HUES64 (cell line): ENCODE data around the gene LRRC40.
"Not testable (repeated sequence)": the region's sequence is repeated elsewhere in the genome, so short reads cannot be mapped to it uniquely, and the experiment has no call there.

Experiments used
- H3K27ac ChIP-seq: 2 replicates; pipeline ENCODE4 v1.7.0; 2013; ENCODE audit warnings: low read depth, low read length, inconsistent platforms
- H3K27me3 ChIP-seq: 2 replicates; pipeline ENCODE4 v1.6.1; 2013; ENCODE audit warnings: mild to moderate bottlenecking, low read length; ENCODE audit not compliant: insufficient read depth
- H3K36me3 ChIP-seq: 2 replicates; pipeline ENCODE4 v1.6.1; 2013; ENCODE audit warnings: mild to moderate bottlenecking, low read length; ENCODE audit not compliant: insufficient read depth
- H3K4me1 ChIP-seq: 2 replicates; pipeline ENCODE4 v1.6.1; 2013; ENCODE audit warnings: mild to moderate bottlenecking, low read length, moderate library complexity; ENCODE audit not compliant: insufficient read depth
- H3K4me3 ChIP-seq: 2 replicates; pipeline ENCODE4 v1.5.1; 2013; ENCODE audit warnings: mild to moderate bottlenecking, low read length, moderate library complexity
- H3K9ac ChIP-seq: 2 replicates; pipeline ENCODE4 v1.6.1; 2013; ENCODE audit warnings: mild to moderate bottlenecking, low read depth, low read length
- H3K9me3 ChIP-seq: 2 replicates; pipeline ENCODE4 v1.6.1; 2013; ENCODE audit warnings: low read depth, low read length; ENCODE audit not compliant: insufficient read depth
- WGBS: fragments of 150-250, 120-280 bp; methylation state at CpG from one replicate; pipeline ENCODE4 v1.1.7; 2013; ENCODE audit warnings: missing lambda C conversion rate; 5-methylcytosine and 5-hydroxymethylcytosine counted together

LRRC40 gene

DNA sequence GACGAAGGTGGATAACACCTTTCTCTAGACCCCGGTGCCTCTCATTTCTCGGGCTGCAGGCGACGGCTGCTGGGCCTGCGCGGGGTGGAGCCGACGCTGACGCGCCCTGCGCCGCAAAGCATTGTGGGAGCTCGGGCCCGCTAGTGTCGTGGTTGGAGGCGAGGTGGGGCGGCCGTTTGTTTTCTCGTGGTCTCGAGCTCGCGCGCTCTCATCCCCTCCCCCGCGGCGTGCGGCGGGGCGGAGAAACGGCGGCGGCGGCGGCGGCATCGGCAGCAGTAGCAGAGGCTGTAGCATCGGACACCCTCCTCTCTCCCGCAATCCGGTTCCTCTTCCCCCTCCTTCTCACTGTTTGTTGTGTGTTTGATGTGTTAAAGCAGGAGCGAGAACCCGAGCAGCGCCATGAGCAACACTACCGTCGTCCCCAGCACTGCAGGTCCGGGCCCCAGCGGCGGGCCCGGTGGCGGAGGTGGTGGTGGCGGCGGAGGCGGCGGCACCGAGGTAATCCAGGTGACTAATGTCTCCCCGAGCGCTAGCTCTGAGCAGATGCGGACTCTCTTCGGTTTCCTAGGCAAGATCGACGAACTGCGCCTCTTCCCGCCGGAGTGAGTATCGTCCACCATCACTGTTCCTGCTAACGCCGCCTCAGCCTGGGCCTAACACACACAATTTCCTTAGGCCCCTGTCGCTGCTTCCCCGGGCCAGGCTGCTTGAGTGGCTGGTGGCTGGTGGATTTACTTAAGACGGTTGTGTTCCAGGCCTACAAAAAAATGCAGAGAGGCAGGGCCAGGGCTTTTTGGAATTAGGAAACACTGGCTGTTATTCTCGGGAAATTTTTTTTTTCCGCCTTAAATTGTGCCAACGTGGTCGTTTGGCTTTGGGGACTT lies 16.1 kb upstream of the LRRC40 start, which contains the start of gene SRSF11:
TSS of gene SRSF11 (plus strand) at position 143 of the 884 bp plus-strand sequence. CDS start at position 400, 257 bp downstream.
- H3K4me1 ChIP-seq = peaks cover 23% of the 10 kb centered on the region
- H3K9ac ChIP-seq = peak within 1 kb of the TSS; percentile 99
- peak within 1 kb of the TSS; percentile 98 for H3K4me3 ChIP-seq
- H3K9me3 ChIP-seq = no peaks in the 10 kb centered on the region
- WGBS = under 1% methylated on average over 71 of the region's 74 CpGs
- peak within 1 kb of the TSS; percentile 99 for H3K27ac ChIP-seq
- H3K27me3 ChIP-seq = no peaks in the 10 kb centered on the region
- H3K36me3 ChIP-seq = peaks cover 48% of the 10 kb centered on the region

DNA sequence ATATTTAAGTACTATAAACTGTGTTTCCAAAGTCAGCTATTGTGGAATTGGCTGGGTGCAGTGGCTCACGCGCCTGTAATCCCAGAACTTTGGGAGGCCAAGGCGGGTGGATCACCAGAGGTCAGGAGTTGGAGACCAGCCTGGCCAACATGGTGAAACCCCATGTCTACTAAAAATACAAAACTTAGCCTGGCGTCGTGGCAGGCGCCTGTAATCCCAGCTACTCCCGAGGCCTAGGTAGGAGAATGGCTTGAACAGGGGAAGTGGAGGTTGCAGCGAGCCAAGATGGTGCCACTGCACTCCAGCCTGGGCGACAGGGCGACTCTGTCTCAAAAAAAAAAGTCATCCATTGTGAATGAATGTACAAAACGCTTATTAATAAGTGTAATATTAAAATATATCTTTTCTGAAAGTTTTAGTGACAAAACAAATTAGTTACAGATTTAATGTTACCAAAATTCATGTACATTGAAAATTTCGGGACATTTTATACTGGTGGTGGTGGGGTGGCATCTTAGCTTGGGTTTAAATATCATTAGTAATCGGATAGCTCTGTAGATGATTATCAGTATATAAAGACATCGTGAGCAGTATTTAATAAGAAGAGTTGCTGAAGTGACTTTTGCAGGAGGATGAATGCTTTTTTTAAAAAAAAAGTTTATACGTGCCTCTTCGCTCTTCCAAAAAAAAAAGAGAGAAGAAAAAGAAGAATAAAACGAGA lies 15.3 kb upstream of the LRRC40 start:
- H3K27ac ChIP-seq = peak overlapping the region; percentile 99
- 65% methylated on average over 16 of the region's 17 CpGs for WGBS
- H3K9ac ChIP-seq = peak overlapping the region; percentile 99
- H3K4me1 ChIP-seq = peaks cover 23% of the 10 kb centered on the region
- no peaks in the 10 kb centered on the region for H3K9me3 ChIP-seq
- peak overlapping the region; percentile 98 for H3K4me3 ChIP-seq
- H3K36me3 ChIP-seq = peaks cover 47% of the 10 kb centered on the region
- no peaks in the 10 kb centered on the region for H3K27me3 ChIP-seq

- Histone ChIP-seq H3K9ac (no peak overlapping the region), H3K36me3 (peaks cover 47% of the 10 kb centered on the region), H3K4me3 (no peak overlapping the region), H3K9me3 (no peaks in the 10 kb centered on the region), H3K27me3 (no peaks in the 10 kb centered on the region), H3K27ac (no peak overlapping the region), H3K4me1 (peaks cover 23% of the 10 kb centered on the region)
- WGBS = 94% methylated on average over 2 of the region's 2 CpGs
These were observed 14.6 kb upstream of the LRRC40 start for GRCh38 chr1:70220015-70220414.

- Histone ChIP-seq H3K4me3 (no peak overlapping the region), H3K27ac (no peak overlapping the region), H3K27me3 (no peaks in the 10 kb centered on the region), H3K36me3 (peaks cover 31% of the 10 kb centered on the region), H3K4me1 (peaks cover 4% of the 10 kb centered on the region; the same call in 1 of the 2 replicates), H3K9me3 (no peaks in the 10 kb centered on the region), H3K9ac (no peak overlapping the region)
These were observed 6.2 kb upstream of the LRRC40 start for GRCh38 chr1:70211541-70211940.

GRCh38 chr1:70210820-70211219 lies 5.4 kb upstream of the LRRC40 start:
- WGBS = 100% methylated on average over 1 of the region's 1 CpG
- Histone ChIP-seq H3K9ac (no peak overlapping the region), H3K27ac (no peak overlapping the region), H3K36me3 (peaks cover 27% of the 10 kb centered on the region), H3K9me3 (no peaks in the 10 kb centered on the region), H3K4me3 (no peak overlapping the region), H3K27me3 (no peaks in the 10 kb centered on the region), H3K4me1 (peaks cover 4% of the 10 kb centered on the region; the same call in 1 of the 2 replicates)

GRCh38 chr1:70208292-70208691 lies 2.9 kb upstream of the LRRC40 start:
- H3K9ac ChIP-seq = no peak overlapping the region
- peaks cover 9% of the 10 kb centered on the region; the same call in 1 of the 2 replicates for H3K4me1 ChIP-seq
- no peak overlapping the region for H3K27ac ChIP-seq

GRCh38 chr1:70207492-70207891 lies 2.1 kb upstream of the LRRC40 start:
- Histone ChIP-seq H3K9me3 (no peaks in the 10 kb centered on the region), H3K36me3 (peaks cover 18% of the 10 kb centered on the region), H3K4me3 (no peak overlapping the region), H3K27ac (no peak overlapping the region), H3K27me3 (no peaks in the 10 kb centered on the region), H3K9ac (no peak overlapping the region), H3K4me1 (peaks cover 9% of the 10 kb centered on the region; the same call in 1 of the 2 replicates)
- 96% methylated on average over 4 of the region's 4 CpGs for WGBS

More at GRCh38 chr1:70208292-70208691, 2.9 kb upstream of the LRRC40 start:
- WGBS = 94% methylated on average over 7 of the region's 7 CpGs
- H3K36me3 ChIP-seq = peaks cover 18% of the 10 kb centered on the region
- H3K4me3 ChIP-seq = no peak overlapping the region
- no peaks in the 10 kb centered on the region for H3K27me3 ChIP-seq
- no peaks in the 10 kb centered on the region for H3K9me3 ChIP-seq

GRCh38 chr1:70206833-70207232 lies 1.5 kb upstream of the LRRC40 start:
- H3K9ac ChIP-seq = peak overlapping the region; percentile 97; the same call in 1 of the 2 replicates
- peak overlapping the region; percentile 88 for H3K4me3 ChIP-seq
- peaks cover 18% of the 10 kb centered on the region for H3K36me3 ChIP-seq
- WGBS = 91% methylated on average over 17 of the region's 17 CpGs
- not testable (repeated sequence) for H3K9me3 ChIP-seq, H3K4me1 ChIP-seq, H3K27ac ChIP-seq, H3K27me3 ChIP-seq

GRCh38 chr1:70205071-70205433 lies 327 bp downstream of the LRRC40 start:
- Histone ChIP-seq H3K27ac (peak overlapping the region; percentile 37), H3K9ac (peak overlapping the region; percentile 97), H3K36me3 (peaks cover 18% of the 10 kb centered on the region), H3K4me3 (peak overlapping the region; percentile 88), H3K9me3 (no peaks in the 10 kb centered on the region), H3K27me3 (no peaks in the 10 kb centered on the region), H3K4me1 (peaks cover 9% of the 10 kb centered on the region; the same call in 1 of the 2 replicates)
- WGBS = under 1% methylated on average over 11 of the region's 11 CpGs

GRCh38 chr1:70204600-70204999 lies 779 bp downstream of the LRRC40 start:
- Histone ChIP-seq H3K9ac (peak overlapping the region; percentile 97), H3K27me3 (no peaks in the 10 kb centered on the region), H3K27ac (no peak overlapping the region), H3K4me1 (peaks cover 9% of the 10 kb centered on the region; the same call in 1 of the 2 replicates), H3K9me3 (no peaks in the 10 kb centered on the region), H3K36me3 (peaks cover 18% of the 10 kb centered on the region), H3K4me3 (peak overlapping the region; percentile 88)
- 4% methylated on average over 4 of the region's 4 CpGs for WGBS

DNA sequence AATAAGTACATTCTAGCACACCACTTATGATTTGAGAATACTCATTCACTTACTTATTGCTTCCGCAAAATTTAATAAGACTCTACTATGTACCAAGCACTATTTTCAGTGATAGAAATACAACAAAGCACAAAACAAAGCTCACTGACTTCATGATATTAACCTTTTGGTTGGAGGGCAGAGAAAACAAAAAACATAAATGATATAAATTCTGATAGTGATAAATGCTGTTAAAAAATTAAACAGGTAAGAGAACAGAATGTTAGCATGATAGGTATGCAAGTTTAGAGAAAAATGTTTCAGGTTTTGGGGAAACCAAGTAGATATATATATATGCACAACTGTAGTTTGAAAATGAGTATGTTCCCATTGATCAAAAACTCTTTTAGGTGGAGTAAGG lies 1.2 kb downstream of the LRRC40 start:
- H3K27me3 ChIP-seq = no peaks in the 10 kb centered on the region
- H3K27ac ChIP-seq = no peak overlapping the region
- peak overlapping the region; percentile 88 for H3K4me3 ChIP-seq
- H3K9ac ChIP-seq = no peak overlapping the region; the same call in 1 of the 2 replicates
- H3K9me3 ChIP-seq = no peaks in the 10 kb centered on the region
- H3K36me3 ChIP-seq = peaks cover 17% of the 10 kb centered on the region
- 96% methylated on average over 1 of the region's 1 CpG for WGBS
- peaks cover 9% of the 10 kb centered on the region; the same call in 1 of the 2 replicates for H3K4me1 ChIP-seq
